Tibial nerve (tissue), 4 donors: ENCODE measurements around the gene NCBP2. TPM values are rescaled to one million over a fixed set of nuclear protein-coding genes. Genes with fewer than 3 reads are reported as not detected.
"Not testable (repeated sequence)": the region's sequence is repeated elsewhere in the genome, so short reads cannot be mapped to it uniquely, and the experiment has no call there.

ENCODE experiments used
- DNase-seq, 2 donors: peaks; one replicate each; pipeline ENCODE4 v3.0.0-alpha.2; 2019; ENCODE audit warnings: low spot score in 2 of 2
- H3K27ac ChIP-seq, 4 donors: fragments of 200-600 bp; sonication (generic) in 3 of 4; one replicate each; pipeline ENCODE4 v1.5.1; 2017 to 2019; ENCODE audit warnings: mild to moderate bottlenecking in 1 of 4
- H3K27me3 ChIP-seq, 2 donors: fragments of 200-600 bp; sonication (generic) in 1 of 2; one replicate each; pipeline versions ENCODE4 v1.5.1 to v1.6.0; 2017 to 2019
- H3K36me3 ChIP-seq, 3 donors: fragments of 200-600 bp; sonication (generic); one replicate each; pipeline ENCODE4 v1.5.1; 2018 to 2019
- H3K4me1 ChIP-seq, 4 donors: fragments of 200-600 bp; sonication (generic) in 3 of 4; one replicate each; pipeline ENCODE4 v1.5.1; 2017 to 2019
- H3K4me3 ChIP-seq, 4 donors: fragments of 200-600 bp; sonication (generic) in 3 of 4; one replicate each; pipeline ENCODE4 v1.5.1; 2017 to 2019; ENCODE audit warnings: mild to moderate bottlenecking in 1 of 4, moderate library complexity in 1 of 4
- H3K9me3 ChIP-seq, 4 donors: fragments of 200-600 bp; sonication (generic) in 3 of 4; one replicate each; pipeline ENCODE4 v1.5.1; 2017 to 2019
- EP300 ChIP-seq, 2 donors: sonication (generic); formaldehyde crosslinking; IDR thresholded peaks; one replicate each; pipeline ENCODE4 v1.6.1; 2017; ENCODE audit warnings: antibody characterized with exemption in 2 of 2, mild to moderate bottlenecking in 1 of 2
- POLR2A ChIP-seq, 2 donors: fragments of 450-650 bp; IDR thresholded peaks; one replicate each; pipeline ENCODE4 v1.6.1; 2017; ENCODE audit warnings: antibody characterized with exemption in 2 of 2, mild to moderate bottlenecking in 2 of 2, moderate library complexity in 2 of 2
- WGBS, 2 donors: methylation state at CpG; one replicate each; pipeline ENCODE4 v1.1.5; 2018; 5-methylcytosine and 5-hydroxymethylcytosine counted together
- total RNA-seq, 4 donors: library from RNA; depleted of rRNA; stranded (reverse); fragments of >200 nt; gene quantifications; one replicate each; pipeline ENCODE4 v1.1.0, GENCODE V29; 2016
- TF ChIP-seq, protein P1 (sequence below), 5 experiments: fragments of 200-600 bp in 3 of 5; fragments of 450-650 bp in 2 of 5; sonication (generic) in 3 of 5; IDR thresholded peaks; one replicate each; pipeline ENCODE4 v1.5.1; 2016 to 2019; ENCODE audit warnings: antibody characterized with exemption in 5 of 5, mild to moderate bottlenecking in 3 of 5, moderate library complexity in 2 of 5

Gene NCBP2
- total RNA-seq, 4 donors from 2014 or later, result 25.1 to 45.6 (median 36.6) TPM

GRCh38 chr3:196947136-196947859 is 5.0 kb upstream of the NCBP2 start:
- Histone ChIP-seq H3K4me3 (no peak overlapping the region), H3K27me3 (no peaks in the 10 kb centered on the region), H3K36me3 (peaks cover 0 to 60% (median 0%) of the 10 kb centered on the region in 3 donors), H3K27ac (no peak overlapping the region), H3K4me1 (peaks cover 0 to 21% (median 10%) of the 10 kb centered on the region in 4 donors), H3K9me3 (no peaks in the 10 kb centered on the region)
- TF ChIP-seq POLR2A (IDR thresholded peaks at IDR 0.05) (no peak), EP300 (IDR thresholded peaks at IDR 0.05) (no peak)
- TF ChIP-seq, protein P1, sequence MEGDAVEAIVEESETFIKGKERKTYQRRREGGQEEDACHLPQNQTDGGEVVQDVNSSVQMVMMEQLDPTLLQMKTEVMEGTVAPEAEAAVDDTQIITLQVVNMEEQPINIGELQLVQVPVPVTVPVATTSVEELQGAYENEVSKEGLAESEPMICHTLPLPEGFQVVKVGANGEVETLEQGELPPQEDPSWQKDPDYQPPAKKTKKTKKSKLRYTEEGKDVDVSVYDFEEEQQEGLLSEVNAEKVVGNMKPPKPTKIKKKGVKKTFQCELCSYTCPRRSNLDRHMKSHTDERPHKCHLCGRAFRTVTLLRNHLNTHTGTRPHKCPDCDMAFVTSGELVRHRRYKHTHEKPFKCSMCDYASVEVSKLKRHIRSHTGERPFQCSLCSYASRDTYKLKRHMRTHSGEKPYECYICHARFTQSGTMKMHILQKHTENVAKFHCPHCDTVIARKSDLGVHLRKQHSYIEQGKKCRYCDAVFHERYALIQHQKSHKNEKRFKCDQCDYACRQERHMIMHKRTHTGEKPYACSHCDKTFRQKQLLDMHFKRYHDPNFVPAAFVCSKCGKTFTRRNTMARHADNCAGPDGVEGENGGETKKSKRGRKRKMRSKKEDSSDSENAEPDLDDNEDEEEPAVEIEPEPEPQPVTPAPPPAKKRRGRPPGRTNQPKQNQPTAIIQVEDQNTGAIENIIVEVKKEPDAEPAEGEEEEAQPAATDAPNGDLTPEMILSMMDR (IDR thresholded peaks at IDR 0.05), result no peak
- DNase-seq, result no peak
- WGBS, 2 donors, result 81 to 84% methylated on average over 10 of the region's 10 CpGs

GRCh38 chr3:196944037-196944790 is 1.9 kb upstream of the NCBP2 start:
- Histone ChIP-seq H3K4me1 (peaks cover 0 to 43% (median 23%) of the 10 kb centered on the region in 4 donors), H3K36me3 (peaks cover 0 to 43% (median 0%) of the 10 kb centered on the region in 3 donors)
- DNase-seq, H3K27me3 ChIP-seq, H3K4me3 ChIP-seq, H3K9me3 ChIP-seq, H3K27ac ChIP-seq: not testable (repeated sequence)
- WGBS, 2 donors, result 68 to 74% methylated on average over 14 of the region's 14 CpGs

DNA sequence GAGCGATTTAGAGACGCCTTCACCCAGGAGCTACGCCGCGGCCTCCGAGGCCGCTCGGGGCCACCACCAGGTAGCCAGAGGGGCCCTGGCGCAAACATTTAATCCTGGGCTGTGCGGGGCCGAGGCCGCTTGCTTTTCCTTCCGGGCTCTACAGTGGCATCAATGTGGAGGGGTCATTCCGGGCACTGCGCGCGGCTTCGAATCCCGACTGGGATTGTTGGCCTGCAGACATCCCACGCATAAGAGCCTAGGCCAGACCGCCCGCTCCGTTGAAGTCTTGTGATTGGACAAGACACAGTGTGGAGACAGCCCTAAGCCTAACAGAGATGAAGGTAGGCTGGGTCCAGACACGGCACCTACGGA is 568 bp upstream of the NCBP2 start:
- peaks cover 0 to 43% (median 23%) of the 10 kb centered on the region in 4 donors for H3K4me1 ChIP-seq
- no peak for DNase-seq
- TF ChIP-seq EP300 (IDR thresholded peaks at IDR 0.05), result no peak
- no peak for TF ChIP-seq POLR2A (IDR thresholded peaks at IDR 0.05)
- TF ChIP-seq, protein P1 (IDR thresholded peaks at IDR 0.05), result no peak
- no peaks in the 10 kb centered on the region for H3K27me3 ChIP-seq
- peaks cover 0 to 51% (median 6%) of the 10 kb centered on the region in 3 donors for H3K36me3 ChIP-seq
- H3K4me3 ChIP-seq, result peak overlapping the region; percentile 92 to 100 (median 100)
- H3K27ac ChIP-seq, result peak overlapping the region; percentile 54 to 95 (median 90)
- WGBS, 2 donors, result 0 to 1% methylated on average over 15 to 19 of the region's 25 CpGs
- H3K9me3 ChIP-seq, result no peaks in the 10 kb centered on the region

DNA sequence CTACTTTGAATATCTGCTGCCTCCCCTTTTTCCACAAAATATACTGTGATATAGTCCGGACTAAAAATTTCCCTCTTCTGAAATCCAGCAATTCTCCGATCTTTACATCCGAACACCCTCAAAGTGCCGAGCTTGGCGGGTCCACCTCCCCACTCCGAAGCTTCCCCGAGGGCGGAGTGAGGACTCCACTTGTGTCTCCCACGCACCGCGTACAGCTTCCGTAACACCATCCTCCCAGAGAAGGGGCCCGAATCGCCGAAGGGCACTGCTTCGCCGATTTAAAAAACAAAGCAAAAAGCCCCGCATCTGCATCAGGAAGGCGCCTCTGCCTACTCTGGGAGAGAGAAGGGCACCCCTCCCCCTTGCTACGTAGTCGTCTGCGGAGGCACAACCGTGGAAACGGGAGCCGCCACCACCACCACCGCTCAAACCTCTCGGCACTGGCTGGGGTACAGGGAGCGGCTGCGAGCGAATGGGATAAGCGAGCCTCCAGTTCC is 551 bp downstream of the NCBP2 start:
- no peak for DNase-seq
- peak overlapping the region; percentile 92 to 100 (median 100) for H3K4me3 ChIP-seq
- H3K9me3 ChIP-seq, result no peaks in the 10 kb centered on the region
- peak overlapping the region; percentile 54 to 95 (median 90) for H3K27ac ChIP-seq
- H3K27me3 ChIP-seq, result no peaks in the 10 kb centered on the region
- H3K36me3 ChIP-seq, result peaks cover 0 to 52% (median 17%) of the 10 kb centered on the region in 3 donors
- peaks cover 0 to 43% (median 23%) of the 10 kb centered on the region in 4 donors for H3K4me1 ChIP-seq
- 0% methylated on average over 19 to 31 of the region's 31 CpGs for WGBS, 2 donors
- TF ChIP-seq, protein P1 (IDR thresholded peaks at IDR 0.05), result no peak
- TF ChIP-seq POLR2A (IDR thresholded peaks at IDR 0.05) (no peak), EP300 (IDR thresholded peaks at IDR 0.05) (no peak)

DNA sequence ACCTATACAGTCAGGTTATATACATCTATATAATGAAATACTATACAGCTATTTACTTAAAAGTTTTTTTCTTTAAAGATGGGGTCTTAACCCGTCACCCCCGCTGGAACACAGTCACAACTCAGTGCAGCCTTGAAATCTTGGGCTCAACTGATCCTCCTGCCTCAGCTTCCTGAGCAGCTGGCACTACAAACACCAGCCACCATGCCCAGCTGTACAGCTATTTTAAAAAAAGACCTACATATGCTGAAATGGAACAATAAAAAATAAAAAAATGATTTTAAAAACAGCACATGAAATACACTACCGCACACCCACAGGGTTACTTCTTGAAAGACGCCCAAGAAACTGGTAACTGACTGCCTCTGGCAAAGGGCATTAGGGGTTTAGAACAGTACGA is 3.8 kb downstream of the NCBP2 start:
- H3K9me3 ChIP-seq, result no peaks in the 10 kb centered on the region
- H3K4me1 ChIP-seq, result peaks cover 0 to 29% (median 16%) of the 10 kb centered on the region in 4 donors
- H3K27ac ChIP-seq, result no peak overlapping the region
- TF ChIP-seq, protein P1 (IDR thresholded peaks at IDR 0.05), result no peak
- no peak for TF ChIP-seq POLR2A (IDR thresholded peaks at IDR 0.05)
- TF ChIP-seq EP300 (IDR thresholded peaks at IDR 0.05), result no peak
- peaks cover 0 to 59% (median 24%) of the 10 kb centered on the region in 3 donors for H3K36me3 ChIP-seq
- no peak overlapping the region for H3K4me3 ChIP-seq
- H3K27me3 ChIP-seq, result no peaks in the 10 kb centered on the region
- 78 to 81% methylated on average over 5 of the region's 5 CpGs for WGBS, 2 donors
- no peak for DNase-seq
